ENCODE data around the gene MICALL1. TPM values are rescaled to one million over a fixed set of nuclear protein-coding genes. Genes with fewer than 3 reads are reported as not detected.

The MICALL1 gene
- total RNA-seq, 4 donors from 2014 or later = 14.4 to 29.4 (median 21.1) TPM

DNA sequence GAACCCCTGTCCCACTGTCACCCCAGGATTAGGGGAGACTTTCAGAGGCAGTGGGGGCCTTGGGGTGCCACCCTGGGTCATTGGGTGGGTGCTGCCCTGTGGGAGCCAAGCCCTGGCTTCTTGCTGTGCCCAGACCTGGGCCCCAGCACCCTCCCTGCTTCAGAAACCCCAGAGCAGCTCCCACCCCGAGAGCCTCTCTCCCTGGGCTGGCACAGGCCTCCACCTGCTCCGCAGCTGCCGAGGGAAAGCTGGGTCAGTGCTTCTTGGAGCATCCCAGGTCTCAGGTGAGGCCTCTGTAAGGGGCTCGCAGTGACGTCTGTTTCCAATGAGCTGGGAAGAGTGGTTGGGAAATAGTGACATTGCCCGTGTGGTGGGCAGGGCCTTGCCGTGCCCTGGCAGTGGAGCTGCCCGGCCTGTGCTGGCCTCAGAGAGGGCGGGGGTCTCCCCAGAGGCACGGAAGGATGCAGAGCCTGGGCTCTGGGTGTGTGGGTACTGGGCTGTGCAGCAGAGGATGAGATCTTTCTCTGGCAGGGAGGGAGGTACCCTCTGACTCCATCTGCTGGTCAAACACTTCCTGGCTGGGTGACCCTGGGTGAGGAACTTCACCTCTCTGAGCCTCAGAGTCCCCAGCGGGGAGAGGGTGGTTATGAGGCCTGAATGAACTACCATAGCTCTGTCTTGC lies 24.3 kb downstream of the MICALL1 start:
- H3K4me1 ChIP-seq = peaks cover 11 to 12% of the 10 kb centered on the region in 2 donors
- H3K36me3 ChIP-seq = peaks cover 0 to 38% of the 10 kb centered on the region in 2 donors
- no peak overlapping the region for H3K4me3 ChIP-seq
- no peak for ATAC-seq
- TF ChIP-seq CTCF (IDR thresholded peaks at IDR 0.05 in 4 of 5, conservative IDR thresholded peaks at IDR 0.05 in 1 of 5) = peak in 2 of 5 experiments; percentile 22 to 29
- no peak for TF ChIP-seq POLR2A (IDR thresholded peaks at IDR 0.05)
- H3K9me3 ChIP-seq = no peaks in the 10 kb centered on the region
- no peak overlapping the region for H3K27ac ChIP-seq
- in situ Hi-C loops (cut with MboI; ENCODE audit: low sequenced_read_pairs in 4 of 4) (no loop called here), intact Hi-C loops (cut with DNase I; ENCODE audit: low total_unique reads) (loop anchor here (5.0 kb wide), 1 partner anchor 43 kb away; no protein-coding TSS in a partner anchor)
- H3K27me3 ChIP-seq = no peaks in the 10 kb centered on the region
- no peak for DNase-seq

DNA sequence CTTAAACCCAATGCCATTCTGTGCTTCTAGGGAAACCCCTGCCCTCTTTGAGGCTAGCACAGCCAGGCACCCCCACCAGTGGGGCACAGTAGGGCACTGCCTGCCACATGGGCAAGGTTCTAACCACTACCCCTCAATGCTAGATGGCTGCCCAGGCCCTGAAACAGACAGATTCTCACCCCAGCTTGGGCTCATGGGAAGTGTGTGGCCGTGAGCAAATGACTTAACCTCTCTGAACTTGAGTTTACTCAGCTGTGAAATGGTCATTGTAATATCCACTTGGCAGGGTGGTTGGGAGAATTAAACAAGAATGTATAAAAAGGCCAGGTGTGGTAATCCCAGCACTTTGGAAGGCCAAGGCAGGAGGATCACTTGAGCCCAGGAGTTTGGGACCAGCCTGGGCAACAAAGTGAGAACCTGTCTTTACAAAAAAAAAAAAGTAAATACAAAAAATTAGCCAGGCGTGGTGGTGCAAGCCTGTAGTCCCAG lies 24.9 kb downstream of the MICALL1 start:
- Histone ChIP-seq H3K4me1 (peaks cover 11 to 12% of the 10 kb centered on the region in 2 donors), H3K36me3 (peaks cover 0 to 32% of the 10 kb centered on the region in 2 donors), H3K9me3 (no peaks in the 10 kb centered on the region), H3K4me3 (no peak overlapping the region), H3K27ac (no peak overlapping the region), H3K27me3 (no peaks in the 10 kb centered on the region)
- no peak for ATAC-seq
- intact Hi-C loops (cut with DNase I; ENCODE audit: low total_unique reads) (loop anchor here (5.0 kb wide), 1 partner anchor 44 kb away; no protein-coding TSS in a partner anchor), in situ Hi-C loops (cut with MboI; ENCODE audit: low sequenced_read_pairs in 4 of 4) (no loop called here)
- no peak for DNase-seq
- TF ChIP-seq POLR2A (IDR thresholded peaks at IDR 0.05) = no peak
- TF ChIP-seq CTCF (IDR thresholded peaks at IDR 0.05 in 4 of 5, conservative IDR thresholded peaks at IDR 0.05 in 1 of 5) = no peak

- Histone ChIP-seq H3K4me3 (no peak overlapping the region), H3K9me3 (no peaks in the 10 kb centered on the region), H3K27me3 (no peaks in the 10 kb centered on the region), H3K27ac (no peak overlapping the region), H3K4me1 (peaks cover 11 to 12% of the 10 kb centered on the region in 2 donors), H3K36me3 (peaks cover 0 to 24% of the 10 kb centered on the region in 2 donors)
- DNase-seq (no peak), ATAC-seq (no peak)
- intact Hi-C loops (cut with DNase I; ENCODE audit: low total_unique reads) (loop anchor here (5.0 kb wide), 1 partner anchor 45 kb away; no protein-coding TSS in a partner anchor), in situ Hi-C loops (cut with MboI; ENCODE audit: low sequenced_read_pairs in 4 of 4) (no loop called here)
- TF ChIP-seq CTCF (IDR thresholded peaks at IDR 0.05 in 4 of 5, conservative IDR thresholded peaks at IDR 0.05 in 1 of 5) = no peak
Measured at GRCh38 chr22:37931893-37932389, 25.8 kb downstream of the MICALL1 start.

- H3K9me3 ChIP-seq = no peaks in the 10 kb centered on the region
- H3K36me3 ChIP-seq = peaks cover 0 to 24% of the 10 kb centered on the region in 2 donors
- intact Hi-C loops (cut with DNase I; ENCODE audit: low total_unique reads) (loop anchor here (5.0 kb wide), 1 partner anchor 45 kb away; no protein-coding TSS in a partner anchor), in situ Hi-C loops (cut with MboI; ENCODE audit: low sequenced_read_pairs in 4 of 4) (no loop called here)
- no peak overlapping the region for H3K4me3 ChIP-seq
- H3K27me3 ChIP-seq = no peaks in the 10 kb centered on the region
- H3K4me1 ChIP-seq = peaks cover 11 to 12% of the 10 kb centered on the region in 2 donors
- no peak for DNase-seq
- TF ChIP-seq CTCF (IDR thresholded peaks at IDR 0.05 in 4 of 5, conservative IDR thresholded peaks at IDR 0.05 in 1 of 5) (no peak), POLR2A (IDR thresholded peaks at IDR 0.05) (no peak)
- ATAC-seq = no peak
- no peak overlapping the region for H3K27ac ChIP-seq
Measured at GRCh38 chr22:37932401-37932800, 26.3 kb downstream of the MICALL1 start.
